DMS114 treated with DMSO at 0.1 percent for 48 hours (cell line): Measurements from ENCODE around the gene CSMD2.

Source experiments
- DNase-seq: peaks from one replicate; lab custom pipeline; 2025; ENCODE audit not compliant: unreplicated experiment; lab: John Stamatoyannopoulos, UW

The CSMD2 gene

DNA sequence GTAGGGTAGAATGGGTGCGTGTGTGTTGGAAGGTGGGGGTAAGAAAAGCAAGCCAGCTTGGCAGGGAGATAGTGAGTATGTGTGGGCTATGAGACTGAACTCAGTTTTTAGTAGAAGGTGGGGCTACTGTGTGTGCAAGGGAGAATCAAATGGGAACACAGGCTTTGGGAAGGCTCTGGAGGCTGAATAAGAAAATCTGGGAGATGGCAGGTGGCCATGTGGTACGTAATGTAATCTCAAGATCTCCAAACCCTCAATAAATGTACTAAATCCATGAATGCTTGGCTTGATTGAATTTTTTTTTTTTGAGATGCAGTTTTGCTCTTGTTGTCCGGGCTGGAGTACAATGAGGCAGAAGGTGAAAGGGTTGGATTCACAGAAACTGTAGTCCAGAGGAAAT is 696.1 kb downstream of the CSMD2 start:
- DNase-seq: no peak

DNA sequence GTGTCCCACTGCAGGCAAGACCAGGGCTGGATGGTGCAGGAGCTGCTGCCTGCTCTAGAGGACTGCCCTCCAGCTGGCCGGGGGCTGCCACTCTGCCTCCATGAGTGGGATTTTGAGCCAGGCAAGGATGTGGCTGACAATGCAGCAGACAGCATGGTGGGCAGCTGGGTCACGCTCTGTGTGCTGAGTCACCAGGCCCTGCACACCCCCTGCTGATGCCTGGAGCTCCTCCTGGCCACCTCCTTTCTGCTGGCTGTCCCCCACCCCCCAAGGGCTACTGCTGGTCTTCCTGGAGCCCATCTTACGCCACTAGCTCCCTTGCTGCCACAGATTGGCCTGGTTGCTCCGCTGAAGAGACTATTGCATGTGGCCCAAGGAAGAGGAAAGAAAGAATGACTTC is 696.5 kb downstream of the CSMD2 start:
- DNase-seq: no peak

DNA sequence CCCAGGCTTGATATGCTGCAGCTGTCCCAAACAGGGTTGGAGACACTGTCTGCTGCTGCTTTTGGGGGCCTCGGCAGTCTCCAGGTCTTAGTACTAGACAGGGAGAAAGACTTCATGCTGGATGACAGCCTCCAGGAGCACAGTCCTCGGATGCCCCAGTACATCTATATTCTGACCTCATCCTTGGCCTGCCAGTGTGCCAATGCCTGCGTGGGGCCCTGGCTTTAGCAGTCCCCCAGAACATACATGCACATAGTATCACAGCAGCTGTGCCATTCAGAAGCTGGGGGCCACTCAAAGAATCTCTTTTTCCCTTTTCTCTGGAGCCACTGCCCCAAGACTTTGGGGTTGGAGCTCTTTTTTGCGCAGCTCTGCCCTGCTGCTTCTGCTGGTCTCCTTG is 697.0 kb downstream of the CSMD2 start:
- no peak for DNase-seq

DNA sequence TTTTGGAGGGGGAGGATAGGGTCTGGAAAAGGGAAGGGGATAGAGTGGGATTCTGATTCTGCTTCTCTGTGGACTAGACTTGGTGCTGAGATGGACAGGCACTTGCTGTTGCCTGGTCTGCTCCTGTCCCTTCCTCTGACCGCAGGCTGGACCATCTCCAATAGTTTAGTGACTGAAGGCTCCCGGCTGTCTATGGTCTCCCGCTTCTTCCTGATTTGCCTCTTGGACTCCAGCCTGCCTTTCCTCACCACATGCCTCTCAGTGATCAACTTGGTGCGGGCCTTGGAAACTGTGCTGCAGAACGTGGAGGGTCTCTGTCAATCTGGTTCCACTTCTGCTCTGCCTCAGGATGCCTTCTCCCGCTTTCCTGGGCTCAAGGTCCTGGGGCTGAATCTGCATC is 698.9 kb downstream of the CSMD2 start:
- no peak for DNase-seq

DNA sequence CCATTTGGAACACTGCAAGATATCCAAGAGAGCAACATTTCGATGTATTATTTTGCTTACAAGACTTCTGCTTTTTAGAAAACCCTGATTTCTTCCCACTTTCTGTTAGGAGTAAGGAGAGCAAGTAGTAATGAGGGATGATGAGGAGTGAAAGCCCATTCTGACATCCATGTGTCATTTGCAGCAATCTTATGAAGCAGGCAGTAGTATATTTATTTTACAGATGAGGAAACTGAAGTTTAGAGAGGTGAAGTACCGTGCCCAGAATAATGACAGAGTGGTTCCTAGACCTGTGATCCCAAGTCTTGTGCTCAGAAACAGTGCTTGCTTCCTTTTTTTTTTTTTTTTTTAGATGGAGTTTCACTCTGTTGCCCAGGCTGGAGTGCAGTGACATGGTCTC is 699.7 kb downstream of the CSMD2 start:
- DNase-seq: no peak

DNA sequence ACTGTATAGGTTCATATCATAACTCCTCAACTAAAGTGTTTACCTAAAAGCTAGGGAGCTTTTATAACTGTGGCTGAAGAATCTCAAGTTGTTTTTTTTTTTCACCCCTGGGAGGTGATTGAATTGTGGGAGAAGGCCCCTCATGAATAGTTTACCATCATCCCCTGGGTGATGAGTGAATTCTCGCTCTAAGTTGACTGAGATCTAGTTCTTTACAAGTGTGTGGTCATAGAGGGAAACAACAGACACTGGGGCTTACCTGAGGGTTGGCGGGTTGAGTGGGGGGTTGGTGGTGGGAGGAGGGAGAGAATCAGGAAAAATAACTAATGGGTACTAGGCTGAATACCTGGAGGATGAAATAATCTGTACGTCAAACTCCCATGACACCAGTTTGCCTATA is 700.5 kb downstream of the CSMD2 start:
- no peak for DNase-seq
